Lung (tissue), 12 donors: ENCODE results near the gene KCNAB3. TPM values are rescaled to one million over a fixed set of nuclear protein-coding genes. Genes with fewer than 3 reads are reported as not detected.

Experiments used
- ATAC-seq: fragments of 200-7000 bp; cut with Tn5 transposase; one replicate; pipeline ENCODE4 v1.9.1; 2020; ENCODE audit warnings: moderate number of reproducible peaks; ENCODE audit not compliant: insufficient read depth, low FRiP score
- DNase-seq, 3 donors: peaks; one replicate each; pipeline ENCODE4 v3.0.0-alpha.2; 2013 to 2017
- H3K27ac ChIP-seq, 2 donors: one replicate each; pipeline ENCODE4 v1.5.1; 2013; ENCODE audit warnings: mild to moderate bottlenecking in 2 of 2, moderate library complexity in 2 of 2, control low read depth in 1 of 2, inconsistent platforms in 1 of 2, low read depth in 1 of 2, low read length in 1 of 2
- H3K27me3 ChIP-seq, 3 donors: one replicate each; pipeline ENCODE4 v1.5.1; 2013; ENCODE audit warnings: low read length in 2 of 3; ENCODE audit not compliant: control insufficient read depth in 3 of 3, insufficient read depth in 3 of 3
- H3K36me3 ChIP-seq, 4 donors: one replicate each; pipeline ENCODE4 v1.5.1; 2013; ENCODE audit warnings: low read length in 4 of 4, mild to moderate bottlenecking in 1 of 4, moderate library complexity in 1 of 4; ENCODE audit not compliant: control insufficient read depth in 4 of 4, insufficient read depth in 4 of 4
- H3K4me1 ChIP-seq, 5 donors: one replicate each; pipeline ENCODE4 v1.5.1; 2013; ENCODE audit warnings: low read length in 5 of 5, mild to moderate bottlenecking in 2 of 5, moderate library complexity in 1 of 5; ENCODE audit not compliant: control insufficient read depth in 5 of 5, insufficient read depth in 5 of 5
- H3K4me3 ChIP-seq: one replicate; pipeline ENCODE4 v1.5.1; 2013; ENCODE audit warnings: mild to moderate bottlenecking, control low read depth, moderate library complexity
- H3K9ac ChIP-seq, 2 donors: one replicate each; pipeline ENCODE4 v1.5.1; 2013; ENCODE audit warnings: low read length in 2 of 2, control low read depth in 1 of 2; ENCODE audit not compliant: insufficient read depth in 1 of 2
- H3K9me3 ChIP-seq, 4 donors: one replicate each; pipeline ENCODE4 v1.5.1; 2013; ENCODE audit warnings: low read length in 3 of 4, mild to moderate bottlenecking in 1 of 4, moderate library complexity in 1 of 4; ENCODE audit not compliant: control insufficient read depth in 4 of 4, insufficient read depth in 3 of 4
- WGBS, 2 donors: extraction: QIAGEN DNeasy Blood & Tissue Kit; methylation state at CpG; one replicate each; pipeline ENCODE4 v1.1.7; 2013; 5-methylcytosine and 5-hydroxymethylcytosine counted together
- polyA plus RNA-seq, 2 donors: library from polyadenylated mRNA; stranded (reverse); fragments of 200-250 nt; gene quantifications; one replicate each; pipeline ENCODE4 v1.2.1, GENCODE V29; 2013
- total RNA-seq, 2 donors: library from RNA; depleted of rRNA in 1 of 2; stranded (reverse); fragments of >200 nt in 1 of 2; gene quantifications; one replicate each; pipeline ENCODE4 v1.2.1, GENCODE V29; 2014 to 2021
- TF ChIP-seq, protein P1 (sequence below): IDR thresholded peaks from 2 replicates; pipeline ENCODE4 v1.5.1; 2012; ENCODE audit warnings: mild to moderate bottlenecking; ENCODE audit errors: control extremely low read depth, extremely low read depth
- donor health status: control.
- donor health status: control.
- donor health status: Bipolar disorder and iron deficiency.
- donor health status: healthy.
- donor health status: DM: yes; HTN: yes; CAD: no.

KCNAB3 gene
- total and polyA plus RNA-seq, 4 donors = 1.3 to 5.8 (median 3.3) TPM

- H3K36me3 ChIP-seq = peaks cover 22 to 59% (median 51%) of the 10 kb centered on the region in 4 donors
- H3K27me3 ChIP-seq = no peaks in the 10 kb centered on the region
- ATAC-seq (no peak), DNase-seq (no peak)
- H3K9ac ChIP-seq = no peak overlapping the region
- TF ChIP-seq, protein P1, sequence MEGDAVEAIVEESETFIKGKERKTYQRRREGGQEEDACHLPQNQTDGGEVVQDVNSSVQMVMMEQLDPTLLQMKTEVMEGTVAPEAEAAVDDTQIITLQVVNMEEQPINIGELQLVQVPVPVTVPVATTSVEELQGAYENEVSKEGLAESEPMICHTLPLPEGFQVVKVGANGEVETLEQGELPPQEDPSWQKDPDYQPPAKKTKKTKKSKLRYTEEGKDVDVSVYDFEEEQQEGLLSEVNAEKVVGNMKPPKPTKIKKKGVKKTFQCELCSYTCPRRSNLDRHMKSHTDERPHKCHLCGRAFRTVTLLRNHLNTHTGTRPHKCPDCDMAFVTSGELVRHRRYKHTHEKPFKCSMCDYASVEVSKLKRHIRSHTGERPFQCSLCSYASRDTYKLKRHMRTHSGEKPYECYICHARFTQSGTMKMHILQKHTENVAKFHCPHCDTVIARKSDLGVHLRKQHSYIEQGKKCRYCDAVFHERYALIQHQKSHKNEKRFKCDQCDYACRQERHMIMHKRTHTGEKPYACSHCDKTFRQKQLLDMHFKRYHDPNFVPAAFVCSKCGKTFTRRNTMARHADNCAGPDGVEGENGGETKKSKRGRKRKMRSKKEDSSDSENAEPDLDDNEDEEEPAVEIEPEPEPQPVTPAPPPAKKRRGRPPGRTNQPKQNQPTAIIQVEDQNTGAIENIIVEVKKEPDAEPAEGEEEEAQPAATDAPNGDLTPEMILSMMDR = no peak
- no peak overlapping the region for H3K27ac ChIP-seq
- H3K4me1 ChIP-seq = no peaks in the 10 kb centered on the region
- H3K4me3 ChIP-seq = no peak overlapping the region
- 84 to 95% methylated on average over 7 of the region's 7 CpGs for WGBS, 2 donors
- H3K9me3 ChIP-seq = no peaks in the 10 kb centered on the region
Measured at GRCh38 chr17:7945651-7946050, 16.0 kb upstream of the KCNAB3 start.

- WGBS, 2 donors = 93 to 94% methylated on average over 9 of the region's 9 CpGs
- no peak overlapping the region for H3K9ac ChIP-seq
- H3K36me3 ChIP-seq = peaks cover 25 to 66% (median 57%) of the 10 kb centered on the region in 4 donors
- DNase-seq (no peak), ATAC-seq (no peak)
- no peaks in the 10 kb centered on the region for H3K9me3 ChIP-seq
- TF ChIP-seq, protein P1 = no peak
- no peaks in the 10 kb centered on the region for H3K27me3 ChIP-seq
- no peak overlapping the region for H3K27ac ChIP-seq
- H3K4me1 ChIP-seq = no peaks in the 10 kb centered on the region
- H3K4me3 ChIP-seq = no peak overlapping the region
Measured at GRCh38 chr17:7944326-7944725, 14.7 kb upstream of the KCNAB3 start.

- no peak for DNase-seq
- H3K4me3 ChIP-seq = no peak overlapping the region
- no peak overlapping the region for H3K27ac ChIP-seq
- H3K9me3 ChIP-seq = no peaks in the 10 kb centered on the region
- H3K9ac ChIP-seq = no peak overlapping the region
- TF ChIP-seq, protein P1 = no peak
- no peaks in the 10 kb centered on the region for H3K27me3 ChIP-seq
- peaks cover 25 to 67% (median 54%) of the 10 kb centered on the region in 4 donors for H3K36me3 ChIP-seq
- 93 to 96% methylated on average over 13 of the region's 13 CpGs for WGBS, 2 donors
- no peak for ATAC-seq
- H3K4me1 ChIP-seq = no peaks in the 10 kb centered on the region
Measured at GRCh38 chr17:7943291-7943690, 13.6 kb upstream of the KCNAB3 start.

DNA sequence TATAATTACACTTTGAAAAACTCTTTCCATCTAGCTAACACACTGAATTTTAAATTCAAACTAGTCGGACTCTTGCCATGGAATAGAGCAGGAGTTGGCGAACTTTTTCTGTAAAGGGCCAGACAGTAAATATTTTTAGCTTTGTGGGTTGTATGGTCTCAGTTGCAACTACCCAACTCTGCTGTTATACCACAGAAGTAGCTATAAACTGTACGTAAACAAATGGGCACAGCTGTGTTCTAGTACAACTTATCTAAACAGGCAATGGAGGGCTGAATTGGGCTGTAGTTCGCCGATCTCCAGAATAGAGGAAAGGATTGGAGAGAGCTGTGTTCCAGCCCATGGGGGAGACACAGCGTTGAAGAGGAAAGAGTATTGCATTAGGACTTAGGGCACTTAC lies 11.1 kb upstream of the KCNAB3 start:
- Histone ChIP-seq H3K36me3 (peaks cover 24 to 63% (median 47%) of the 10 kb centered on the region in 4 donors), H3K27ac (no peak overlapping the region), H3K9ac (no peak overlapping the region), H3K27me3 (no peaks in the 10 kb centered on the region), H3K4me3 (no peak overlapping the region), H3K9me3 (no peaks in the 10 kb centered on the region), H3K4me1 (no peaks in the 10 kb centered on the region)
- 95 to 97% methylated on average over 6 of the region's 6 CpGs for WGBS, 2 donors
- TF ChIP-seq, protein P1 = no peak
- ATAC-seq (no peak), DNase-seq (no peak)
